WTC11 (cell line): ENCODE results near the gene SHQ1. TPM values are rescaled to one million over a fixed set of nuclear protein-coding genes. Genes with fewer than 3 reads are reported as not detected.
"Not testable (repeated sequence)": the region's sequence is repeated elsewhere in the genome, so short reads cannot be mapped to it uniquely, and the experiment has no call there.

Experiments
- ATAC-seq: fragments of 200-7000 bp; cut with Tn5 transposase; 2 replicates; pipeline ENCODE4 v1.10.0; 2021; ENCODE audit warnings: mild to moderate bottlenecking, moderate library complexity
- CTCF ChIA-PET: fragments of 300-600 bp; sonication (Branson Sonifier 250); formaldehyde crosslinking; loops from one replicate; lab custom pipeline; 2021; ENCODE audit warnings: antibody characterized with exemption; lab: Charles Lee
- POLR2A ChIA-PET: fragments of 350-600 bp; sonication (Branson Sonifier 250); formaldehyde crosslinking; loops from one replicate; lab custom pipeline; 2021; ENCODE audit warnings: antibody characterized with exemption; lab: Charles Lee
- DNase-seq: peaks from one replicate; pipeline ENCODE4 v3.0.0; 2021; ENCODE audit warnings: low spot score
- H3K27ac Mint-ChIP-seq: 2 replicates; pipeline ENCODE4 v1.8.0; 2021; ENCODE audit warnings: mixed read lengths
- H3K27me3 Mint-ChIP-seq: 2 replicates; pipeline ENCODE4 v1.8.0; 2021; ENCODE audit warnings: low read depth, mild to moderate bottlenecking, moderate library complexity, mixed read lengths
- H3K36me3 Mint-ChIP-seq: 2 replicates; pipeline ENCODE4 v1.8.0; 2021; ENCODE audit warnings: mixed read lengths
- H3K4me1 Mint-ChIP-seq: 2 replicates; pipeline ENCODE4 v1.8.0; 2022; ENCODE audit warnings: mixed read lengths
- H3K4me3 Mint-ChIP-seq: 2 replicates; pipeline ENCODE4 v1.8.0; 2021; ENCODE audit warnings: mild to moderate bottlenecking, moderate library complexity, mixed read lengths
- H3K9me3 Mint-ChIP-seq: 2 replicates; pipeline ENCODE4 v1.8.0; 2021; ENCODE audit warnings: mixed read lengths
- AR ChIP-seq: fragments of 250-450 bp; sonication (Bioruptor Pico); IDR thresholded peaks from 2 replicates; pipeline ENCODE4 v1.9.0; 2021; ENCODE audit warnings: mild to moderate bottlenecking
- CBFB ChIP-seq: sonication (generic); formaldehyde crosslinking; IDR thresholded peaks from 2 replicates; pipeline ENCODE4 v1.8.1; 2022; ENCODE audit warnings: mild to moderate bottlenecking, low read depth, missing genetic modification reagents
- CDX4 ChIP-seq: fragments of 250-450 bp; sonication (Bioruptor Pico); IDR thresholded peaks from 2 replicates; pipeline ENCODE4 v1.9.0; 2021; ENCODE audit warnings: moderate library complexity, mild to moderate bottlenecking, inconsistent platforms, borderline replicate concordance
- E2F4 ChIP-seq: sonication (generic); formaldehyde crosslinking; IDR thresholded peaks from 2 replicates; pipeline ENCODE4 v1.8.1; 2022; ENCODE audit warnings: low read depth, mild to moderate bottlenecking, moderate library complexity, missing genetic modification reagents, borderline replicate concordance
- E2F5 ChIP-seq: sonication (generic); formaldehyde crosslinking; IDR thresholded peaks from 2 replicates; pipeline ENCODE4 v1.8.1; 2022; ENCODE audit warnings: mild to moderate bottlenecking, moderate library complexity, missing genetic modification reagents
- GABPB1 ChIP-seq: sonication (generic); formaldehyde crosslinking; IDR thresholded peaks from 2 replicates; pipeline ENCODE4 v1.8.1; 2023; ENCODE audit warnings: mild to moderate bottlenecking, missing genetic modification reagents
- JAZF1 ChIP-seq: fragments of 250-450 bp; sonication (Bioruptor Pico); IDR thresholded peaks from 2 replicates; pipeline ENCODE4 v1.9.0; 2021; ENCODE audit warnings: moderate library complexity, mild to moderate bottlenecking, inconsistent platforms
- NFYB ChIP-seq: sonication (generic); formaldehyde crosslinking; conservative IDR thresholded peaks from 2 replicates; pipeline ENCODE4 v1.8.0; 2022; ENCODE audit warnings: low read depth, missing genetic modification reagents
- NR1H2 ChIP-seq: sonication (generic); formaldehyde crosslinking; IDR thresholded peaks from 2 replicates; pipeline ENCODE4 v1.9.0; 2021; ENCODE audit warnings: mild to moderate bottlenecking, moderate library complexity, missing genetic modification reagents
- OVOL2 ChIP-seq: fragments of 250-450 bp; sonication (Bioruptor Pico); IDR thresholded peaks from 2 replicates; pipeline ENCODE4 v1.9.0; 2021; ENCODE audit warnings: mild to moderate bottlenecking, borderline replicate concordance
- SMAD3 ChIP-seq: sonication (generic); formaldehyde crosslinking; IDR thresholded peaks from 2 replicates; pipeline ENCODE4 v1.8.0; 2022; ENCODE audit warnings: missing genetic modification reagents, mild to moderate bottlenecking, borderline replicate concordance
- SMAD4 ChIP-seq: sonication (generic); formaldehyde crosslinking; IDR thresholded peaks from 2 replicates; pipeline ENCODE4 v1.8.0; 2022; ENCODE audit warnings: mild to moderate bottlenecking, missing genetic modification reagents
- ZNF317 ChIP-seq: sonication (generic); formaldehyde crosslinking; IDR thresholded peaks from 2 replicates; pipeline ENCODE4 v1.8.1; 2023; ENCODE audit warnings: low read depth, mild to moderate bottlenecking, moderate library complexity, missing genetic modification reagents, borderline replicate concordance
- ZNF416 ChIP-seq: fragments of 250-450 bp; sonication (Bioruptor Pico); IDR thresholded peaks from 2 replicates; pipeline ENCODE4 v1.9.0; 2021; ENCODE audit warnings: mild to moderate bottlenecking, inconsistent platforms
- ZNF532 ChIP-seq: fragments of 250-450 bp; sonication (Bioruptor Pico); IDR thresholded peaks from 2 replicates; pipeline ENCODE4 v1.9.0; 2021; ENCODE audit warnings: mild to moderate bottlenecking, borderline replicate concordance
- total RNA-seq: library from RNA; stranded (reverse); gene quantifications from 3 replicates; pipeline ENCODE4 v1.2.3, GENCODE V29; 2021

The SHQ1 gene
- total RNA-seq, 1 experiment from 2014 or later, result 29.1 TPM

GRCh38 chr3:72721683-72722381 lies 126.4 kb downstream of the SHQ1 start (continued):
- TF ChIP-seq ZNF532 (CRISPR knock-in tag) (no peak), ZNF416 (no peak), AR (no peak), NFYB (no peak), SMAD4 (CRISPR knock-in tag) (no peak)

- CTCF ChIA-PET, result no interaction called here
- peaks cover 18% of the 10 kb centered on the region for H3K36me3 Mint-ChIP-seq
These were observed 127.7 kb downstream of the SHQ1 start for GRCh38 chr3:72720566-72720965.

GRCh38 chr3:72719137-72719536 lies 129.1 kb downstream of the SHQ1 start:
- ChIA-PET POLR2A (no interaction called here), CTCF (no interaction called here)
- ATAC-seq (no peak), DNase-seq (no peak)
- peaks cover 27% of the 10 kb centered on the region for H3K4me1 Mint-ChIP-seq
- no peak for TF ChIP-seq ZNF317
- no peak for TF ChIP-seq CDX4 (CRISPR knock-in tag)
- TF ChIP-seq CBFB, result no peak
- TF ChIP-seq SMAD3 (CRISPR knock-in tag), result no peak
- no peak for TF ChIP-seq OVOL2 (CRISPR knock-in tag)
- peaks cover 7% of the 10 kb centered on the region for H3K27me3 Mint-ChIP-seq
- H3K9me3 Mint-ChIP-seq, result peaks cover 35% of the 10 kb centered on the region
- H3K36me3 Mint-ChIP-seq, result peaks cover 29% of the 10 kb centered on the region
- H3K4me3 Mint-ChIP-seq, result no peak overlapping the region
- no peak overlapping the region for H3K27ac Mint-ChIP-seq

More at GRCh38 chr3:72720566-72720965, 127.7 kb downstream of the SHQ1 start:
- no peak for DNase-seq
- Mint-ChIP-seq H3K4me3 (no peak overlapping the region), H3K27ac (no peak overlapping the region), H3K4me1 (peaks cover 27% of the 10 kb centered on the region), H3K9me3 (peaks cover 22% of the 10 kb centered on the region), H3K27me3 (no peaks in the 10 kb centered on the region)
- TF ChIP-seq SMAD3 (CRISPR knock-in tag) (no peak), E2F5 (CRISPR knock-in tag) (no peak), NR1H2 (CRISPR knock-in tag) (no peak), E2F4 (CRISPR knock-in tag) (no peak), JAZF1 (CRISPR knock-in tag) (no peak), GABPB1 (CRISPR knock-in tag) (no peak)
- POLR2A ChIA-PET, result no interaction called here
- no peak for ATAC-seq

- ATAC-seq, H3K27me3 Mint-ChIP-seq, H3K4me1 Mint-ChIP-seq, POLR2A ChIA-PET, CTCF ChIA-PET, DNase-seq, H3K27ac Mint-ChIP-seq, H3K4me3 Mint-ChIP-seq: not testable (repeated sequence)
- Mint-ChIP-seq H3K9me3 (peaks cover 41% of the 10 kb centered on the region), H3K36me3 (peaks cover 29% of the 10 kb centered on the region)
These were observed 134.1 kb downstream of the SHQ1 start for GRCh38 chr3:72714135-72714534.

- Mint-ChIP-seq H3K36me3 (peaks cover 10% of the 10 kb centered on the region), H3K9me3 (peaks cover 19% of the 10 kb centered on the region)
- ATAC-seq, POLR2A ChIA-PET, H3K27me3 Mint-ChIP-seq, DNase-seq, H3K4me3 Mint-ChIP-seq, H3K27ac Mint-ChIP-seq, H3K4me1 Mint-ChIP-seq, CTCF ChIA-PET: not testable (repeated sequence)
These were observed 137.8 kb downstream of the SHQ1 start for GRCh38 chr3:72710471-72710870.
